ENCODE data around the gene KLRC4. TPM values are rescaled to one million over a fixed set of nuclear protein-coding genes. Genes with fewer than 3 reads are reported as not detected.
A peak's percentile ranks its signal among the peaks of the same experiment; 100 is the strongest.

The KLRC4 gene
- total RNA-seq, 5 donors from 2014 or later (not counting 1 experiment from before 2014, with no cell fraction given) = 7.1 to 27.1 (median 17.3) TPM

DNA sequence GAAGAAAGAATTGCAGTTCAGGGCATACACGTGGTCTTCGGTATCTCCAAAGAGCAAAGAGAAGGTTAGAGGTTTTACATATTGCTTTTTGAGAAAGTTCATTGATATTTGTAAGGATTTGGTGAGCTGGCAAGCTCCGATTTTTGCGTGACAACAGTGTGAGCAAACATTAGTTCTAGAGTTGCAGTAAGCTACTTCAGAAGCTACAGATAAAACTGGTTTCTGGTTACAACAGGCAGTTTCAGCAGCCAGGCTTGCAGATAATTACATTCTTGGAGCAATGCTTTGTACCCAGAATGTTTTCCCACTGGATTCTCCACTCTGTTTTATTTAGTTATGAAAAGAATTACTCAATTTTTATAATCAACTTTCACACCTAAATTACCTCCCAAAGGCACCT, 47.9 kb downstream of the KLRC4 start:
- peak overlapping the region in 1 of 2 donors; percentile 68 for H3K27ac Mint-ChIP-seq
- WGBS (ENCODE audit: insufficient coverage) = 92% methylated on average over 4 of the region's 4 CpGs
- CTCF ChIA-PET = no interaction called here
- H3K4me3 ChIP-seq (ENCODE audit: control insufficient read depth in 1 of 2, extremely low read depth in 1 of 2, low read length in 1 of 2) = no peak overlapping the region
- H3K4me3 Mint-ChIP-seq = no peak overlapping the region
- DNase-seq (no peak), ATAC-seq (replicated peaks in 1 of 4) (no peak)
- H3K9me3 ChIP-seq = no peaks in the 10 kb centered on the region
- H3K4me1 ChIP-seq (ENCODE audit: control insufficient read depth in 1 of 2, extremely low read depth in 1 of 2, insufficient read depth in 2 of 2, low read length in 2 of 2) = peaks cover 16 to 30% of the 10 kb centered on the region in 2 experiments
- POLR2A ChIA-PET = interaction anchor here in 1 of 2 donors (0.8 kb wide), 1 partner anchor 123 kb away, joined by 4 read pairs; no protein-coding TSS in a partner anchor
- no peak overlapping the region for H3K27ac ChIP-seq (ENCODE audit: low read length)
- H3K36me3 ChIP-seq (ENCODE audit: control insufficient read depth in 2 of 2, extremely low read depth in 1 of 2, insufficient read depth in 1 of 2, low read length in 1 of 2) = no peaks in the 10 kb centered on the region
- H3K4me1 Mint-ChIP-seq = peaks cover 14 to 27% (median 24%) of the 10 kb centered on the region in 3 donors
- H3K27me3 ChIP-seq (replicated peaks in 1 of 2; ENCODE audit: control insufficient read depth in 2 of 2, extremely low read depth in 1 of 2, insufficient read depth in 2 of 2, low read length in 1 of 2) = peaks cover 0 to 6% of the 10 kb centered on the region in 2 experiments
- H3K27me3 Mint-ChIP-seq = no peaks in the 10 kb centered on the region
- peaks cover 3% of the 10 kb centered on the region for H3K36me3 Mint-ChIP-seq
- H3K9me3 Mint-ChIP-seq = no peaks in the 10 kb centered on the region

DNA sequence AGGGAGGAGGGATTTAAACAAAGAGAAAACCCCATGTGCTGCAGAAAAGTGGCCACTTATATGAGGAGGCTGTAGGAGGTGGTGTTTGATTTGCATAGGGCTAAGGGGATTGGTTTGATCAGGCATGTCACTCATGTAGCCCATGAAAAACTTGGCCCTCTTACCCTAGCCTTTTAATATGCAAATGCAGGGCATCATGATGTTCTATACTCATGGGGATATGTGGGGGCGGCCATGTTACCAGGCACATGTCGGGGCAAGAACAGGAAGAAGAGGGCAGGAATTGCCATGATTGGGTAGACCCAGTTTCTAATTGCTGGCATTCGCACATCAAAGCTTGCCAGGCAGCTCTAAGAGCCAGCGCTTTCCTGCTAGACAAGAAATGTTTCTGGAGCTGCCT, 48.5 kb downstream of the KLRC4 start:
- Histone ChIP-seq H3K4me3 (ENCODE audit: control insufficient read depth in 1 of 2, extremely low read depth in 1 of 2, low read length in 1 of 2) (no peak overlapping the region), H3K27me3 (replicated peaks in 1 of 2; ENCODE audit: control insufficient read depth in 2 of 2, extremely low read depth in 1 of 2, insufficient read depth in 2 of 2, low read length in 1 of 2) (peaks cover 0 to 6% of the 10 kb centered on the region in 2 experiments), H3K9me3 (no peaks in the 10 kb centered on the region), H3K27ac (ENCODE audit: low read length) (no peak overlapping the region), H3K36me3 (ENCODE audit: control insufficient read depth in 2 of 2, extremely low read depth in 1 of 2, insufficient read depth in 1 of 2, low read length in 1 of 2) (no peaks in the 10 kb centered on the region), H3K4me1 (ENCODE audit: control insufficient read depth in 1 of 2, extremely low read depth in 1 of 2, insufficient read depth in 2 of 2, low read length in 2 of 2) (peaks cover 12 to 24% of the 10 kb centered on the region in 2 experiments)
- peak overlapping the region in 1 of 2 donors; percentile 68 for H3K27ac Mint-ChIP-seq
- ATAC-seq (replicated peaks in 1 of 4) (no peak), DNase-seq (peak in 1 of 35 experiments; percentile 22)
- ChIA-PET POLR2A (interaction anchor here (0.6 to 0.8 kb wide), 2 partner anchors 20 to 122 kb away, joined by 4 read pairs; no protein-coding TSS in a partner anchor), CTCF (no interaction called here)
- no peaks in the 10 kb centered on the region for H3K27me3 Mint-ChIP-seq
- no peaks in the 10 kb centered on the region for H3K9me3 Mint-ChIP-seq
- peaks cover 11 to 27% (median 22%) of the 10 kb centered on the region in 3 donors for H3K4me1 Mint-ChIP-seq
- peaks cover 3% of the 10 kb centered on the region for H3K36me3 Mint-ChIP-seq
- H3K4me3 Mint-ChIP-seq = no peak overlapping the region
- 62% methylated on average over 3 of the region's 4 CpGs for WGBS (ENCODE audit: insufficient coverage)

GRCh38 chr12:10358969-10359368, 50.6 kb downstream of the KLRC4 start:
- ATAC-seq (replicated peaks in 1 of 4) = no peak
- no peak for DNase-seq
- WGBS (ENCODE audit: insufficient coverage) = no CpG with 5 or more reads among the region's 1 CpG
- peaks cover 3 to 15% of the 10 kb centered on the region in 2 experiments for H3K4me1 ChIP-seq (ENCODE audit: control insufficient read depth in 1 of 2, extremely low read depth in 1 of 2, insufficient read depth in 2 of 2, low read length in 2 of 2)
- ChIA-PET POLR2A (interaction anchor here in 1 of 2 donors (0.6 kb wide), 1 partner anchor 8 kb away, joined by 5 read pairs; no protein-coding TSS in a partner anchor), CTCF (interaction anchor here in 1 of 2 donors (0.6 kb wide), 2 partner anchors 55 to 169 kb away, joined by 3 read pairs; no protein-coding TSS in a partner anchor)
- peaks cover 3% of the 10 kb centered on the region for H3K36me3 Mint-ChIP-seq
- peaks cover 0 to 10% of the 10 kb centered on the region in 2 experiments for H3K27me3 ChIP-seq (replicated peaks in 1 of 2; ENCODE audit: control insufficient read depth in 2 of 2, extremely low read depth in 1 of 2, insufficient read depth in 2 of 2, low read length in 1 of 2)
- H3K27ac ChIP-seq (ENCODE audit: low read length) = no peak overlapping the region
- H3K9me3 Mint-ChIP-seq = no peaks in the 10 kb centered on the region
- peaks cover 0 to 4% of the 10 kb centered on the region in 2 donors for H3K27me3 Mint-ChIP-seq
- no peak overlapping the region for H3K4me3 Mint-ChIP-seq
- H3K4me1 Mint-ChIP-seq = peaks cover 11 to 27% (median 22%) of the 10 kb centered on the region in 3 donors
- no peaks in the 10 kb centered on the region for H3K9me3 ChIP-seq
- no peak overlapping the region for H3K27ac Mint-ChIP-seq
- H3K4me3 ChIP-seq (ENCODE audit: control insufficient read depth in 1 of 2, extremely low read depth in 1 of 2, low read length in 1 of 2) = no peak overlapping the region
- no peaks in the 10 kb centered on the region for H3K36me3 ChIP-seq (ENCODE audit: control insufficient read depth in 2 of 2, extremely low read depth in 1 of 2, insufficient read depth in 1 of 2, low read length in 1 of 2)

DNA sequence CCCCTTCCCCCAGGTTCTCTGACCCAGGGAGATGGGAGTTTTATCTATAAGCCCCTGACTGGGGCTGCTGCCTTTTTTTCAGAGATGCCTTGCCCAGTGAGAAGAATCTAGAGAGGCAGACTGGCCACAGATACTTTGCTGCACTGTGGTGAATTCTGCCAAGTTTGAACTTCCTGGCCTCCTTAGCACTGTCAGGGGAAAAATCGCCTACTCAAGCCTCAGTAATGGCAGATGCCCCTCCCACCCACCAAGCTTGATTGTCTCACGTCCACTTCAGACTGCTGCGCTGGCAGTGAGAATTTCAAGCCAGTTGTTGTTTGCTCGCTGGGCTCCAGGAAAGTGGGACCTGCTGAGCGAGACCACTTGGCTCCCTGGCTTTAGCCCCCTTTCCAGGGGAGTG, 51.4 kb downstream of the KLRC4 start:
- CTCF ChIA-PET = no interaction called here
- H3K36me3 Mint-ChIP-seq = peaks cover 3% of the 10 kb centered on the region
- H3K4me1 Mint-ChIP-seq = peaks cover 11 to 27% (median 22%) of the 10 kb centered on the region in 3 donors

More for the DNA sequence above, 51.4 kb downstream of the KLRC4 start:
- Mint-ChIP-seq H3K4me3 (no peak overlapping the region), H3K9me3 (no peaks in the 10 kb centered on the region), H3K27me3 (peaks cover 0 to 6% of the 10 kb centered on the region in 2 donors), H3K27ac (no peak overlapping the region)
- Histone ChIP-seq H3K27ac (ENCODE audit: low read length) (no peak overlapping the region), H3K27me3 (replicated peaks in 1 of 2; ENCODE audit: control insufficient read depth in 2 of 2, extremely low read depth in 1 of 2, insufficient read depth in 2 of 2, low read length in 1 of 2) (peaks cover 0 to 10% of the 10 kb centered on the region in 2 experiments), H3K36me3 (ENCODE audit: control insufficient read depth in 2 of 2, extremely low read depth in 1 of 2, insufficient read depth in 1 of 2, low read length in 1 of 2) (no peaks in the 10 kb centered on the region), H3K4me1 (ENCODE audit: control insufficient read depth in 1 of 2, extremely low read depth in 1 of 2, insufficient read depth in 2 of 2, low read length in 2 of 2) (peaks cover 2 to 8% of the 10 kb centered on the region in 2 experiments), H3K4me3 (ENCODE audit: control insufficient read depth in 1 of 2, extremely low read depth in 1 of 2, low read length in 1 of 2) (no peak overlapping the region), H3K9me3 (no peaks in the 10 kb centered on the region)
- POLR2A ChIA-PET = no interaction called here
- no peak for DNase-seq
- 83% methylated on average over 5 of the region's 5 CpGs for WGBS (ENCODE audit: insufficient coverage)
- no peak for ATAC-seq (replicated peaks in 1 of 4)

Other genes with a start within 250 kb of the KLRC4 start
- under 1 TPM in 3 of 5 donors, not detected in 2; 0.12 to 0.60 (median 0.33) TPM for gene OLR1, start 237.6 kb downstream of the KLRC4 start, total RNA-seq
- not detected for gene TMEM52B, start 230.7 kb downstream of the KLRC4 start, total RNA-seq
- 100 to 1,000 TPM in 2 of 5 donors, 10 to 100 TPM in 3; 46.7 to 129 (median 53.7) TPM for gene GABARAPL1, start 196.9 kb downstream of the KLRC4 start, total RNA-seq
- 10 to 100 TPM in 4 of 5 donors, 1 to 10 TPM in 1; 9.7 to 29.9 (median 24.4) TPM for gene KLRD1, start 101.9 kb downstream of the KLRC4 start, total RNA-seq
- gene KLRK1, start 19.7 kb downstream of the KLRC4 start, total RNA-seq = 100 to 1,000 TPM in 4 of 5 donors, 10 to 100 TPM in 1; 74.5 to 162 (median 141) TPM
- 1 to 10 TPM; 1.3 to 9.9 (median 1.6) TPM for gene KLRC3, start 10.8 kb upstream of the KLRC4 start, total RNA-seq
- gene KLRC2, start 26.3 kb upstream of the KLRC4 start, total RNA-seq = 1 to 10 TPM in 4 of 5 donors, under 1 TPM in 1; 0.99 to 3.8 (median 1.9) TPM
- gene KLRC1, start 43.6 kb upstream of the KLRC4 start, total RNA-seq = 10 to 100 TPM in 1 of 5 donors, 1 to 10 TPM in 4; 1.7 to 11.2 (median 2.9) TPM
- 1 to 10 TPM in 2 of 5 donors, under 1 TPM in 3; 0.28 to 3.9 (median 0.63) TPM for gene EIF2S3B, start 96.1 kb upstream of the KLRC4 start, total RNA-seq
- 10 to 100 TPM; 11.6 to 22.9 (median 20.3) TPM for gene MAGOHB, start 203.9 kb upstream of the KLRC4 start, total RNA-seq